ENCODE data around the gene ZBED1.

ZBED1 gene

DNA sequence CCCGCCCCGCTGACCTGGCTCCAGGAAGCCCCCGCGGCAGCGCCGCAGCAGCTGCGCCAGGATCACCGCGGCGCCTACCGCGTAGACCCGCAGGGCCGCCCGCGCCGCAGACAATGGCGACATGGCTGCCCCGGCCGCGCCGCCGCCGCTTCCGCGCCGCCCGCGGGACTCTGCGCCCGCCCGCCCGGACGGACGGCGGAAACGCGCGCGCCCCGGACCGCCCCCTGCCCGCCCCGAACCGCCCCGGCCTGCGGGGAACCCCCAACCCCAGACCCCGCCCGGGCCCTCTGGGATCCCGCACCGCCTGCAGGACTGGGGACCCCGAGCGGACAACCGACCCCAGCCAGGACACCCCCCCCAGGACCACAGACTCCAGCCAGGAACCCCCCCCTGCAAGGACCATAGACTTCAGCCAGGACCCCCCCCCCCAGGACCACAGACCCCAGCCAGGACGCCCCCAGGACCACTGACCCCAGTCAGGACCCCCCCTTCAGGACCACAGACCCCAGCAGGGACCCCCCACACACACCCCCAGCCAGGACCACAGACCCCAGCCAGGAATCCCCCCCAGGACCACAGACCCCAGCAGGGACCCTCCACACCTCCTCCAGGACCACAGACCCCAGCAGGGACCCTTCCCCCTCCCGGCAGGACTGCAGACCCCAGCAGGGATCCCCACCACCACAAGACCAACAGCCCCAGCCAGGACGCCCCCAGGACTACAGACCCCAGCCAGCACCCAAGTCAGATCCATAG lies at the start of gene ZBED1, which contains the start of gene DHRSX:
Gene ZBED1, minus strand, starts transcription at position 174 of the 756 bp plus-strand sequence. CDS start 10,257 bp downstream, outside the sequence.
Gene DHRSX, minus strand, starts transcription at position 174 of the 756 bp plus-strand sequence. Its CDS starts 51 bp downstream, at position 123.
- Histone ChIP-seq H3K9me3 (ENCODE audit: control insufficient read depth, insufficient read depth, low read length) (no peaks in the 10 kb centered on the region), H3K4me3 (ENCODE audit: low read depth, low read length) (peak within 1 kb of the TSS; percentile 85), H3K9ac (ENCODE audit: low read depth, low read length) (peak within 1 kb of the TSS; percentile 79), H3K27me3 (ENCODE audit: control insufficient read depth, insufficient read depth, low read length) (no peaks in the 10 kb centered on the region), H3K4me1 (ENCODE audit: control insufficient read depth, insufficient read depth, low read length) (peaks cover 22% of the 10 kb centered on the region), H3K36me3 (ENCODE audit: control insufficient read depth, insufficient read depth, low read length) (peaks cover 20% of the 10 kb centered on the region), H3K27ac (ENCODE audit: low read depth, low read length) (peak within 1 kb of the TSS; percentile 94)

GRCh38 chrX:2549876-2550275 lies 49.1 kb upstream of the ZBED1 start:
- peaks cover 22% of the 10 kb centered on the region for H3K4me1 ChIP-seq (ENCODE audit: control insufficient read depth, insufficient read depth, low read length)

GRCh38 chrX:2548711-2549423 lies 48.1 kb upstream of the ZBED1 start:
- Histone ChIP-seq H3K4me1 (ENCODE audit: control insufficient read depth, insufficient read depth, low read length) (peaks cover 22% of the 10 kb centered on the region), H3K36me3 (ENCODE audit: control insufficient read depth, insufficient read depth, low read length) (no peaks in the 10 kb centered on the region), H3K27ac (ENCODE audit: low read depth, low read length) (peak overlapping the region; percentile 94), H3K9me3 (ENCODE audit: control insufficient read depth, insufficient read depth, low read length) (peaks cover 14% of the 10 kb centered on the region), H3K4me3 (ENCODE audit: low read depth, low read length) (0 out of 2 replicates have a peak overlapping the region, but pooled peaks have one; percentile 7), H3K27me3 (ENCODE audit: control insufficient read depth, insufficient read depth, low read length) (no peaks in the 10 kb centered on the region), H3K9ac (ENCODE audit: low read depth, low read length) (peak overlapping the region; percentile 17)

More at GRCh38 chrX:2549876-2550275, 49.1 kb upstream of the ZBED1 start:
- Histone ChIP-seq H3K27ac (ENCODE audit: low read depth, low read length) (peak overlapping the region; percentile 73), H3K9ac (ENCODE audit: low read depth, low read length) (peak overlapping the region; percentile 46; the same call in 1 of the 2 replicates), H3K9me3 (ENCODE audit: control insufficient read depth, insufficient read depth, low read length) (peaks cover 17% of the 10 kb centered on the region), H3K4me3 (ENCODE audit: low read depth, low read length) (no peak overlapping the region), H3K27me3 (ENCODE audit: control insufficient read depth, insufficient read depth, low read length) (no peaks in the 10 kb centered on the region), H3K36me3 (ENCODE audit: control insufficient read depth, insufficient read depth, low read length) (no peaks in the 10 kb centered on the region)

GRCh38 chrX:2547736-2548135 lies 47.0 kb upstream of the ZBED1 start:
- no peaks in the 10 kb centered on the region for H3K27me3 ChIP-seq (ENCODE audit: control insufficient read depth, insufficient read depth, low read length)
- no peak overlapping the region for H3K27ac ChIP-seq (ENCODE audit: low read depth, low read length)
- no peaks in the 10 kb centered on the region for H3K36me3 ChIP-seq (ENCODE audit: control insufficient read depth, insufficient read depth, low read length)
- peaks cover 14% of the 10 kb centered on the region for H3K9me3 ChIP-seq (ENCODE audit: control insufficient read depth, insufficient read depth, low read length)
- H3K4me1 ChIP-seq (ENCODE audit: control insufficient read depth, insufficient read depth, low read length) = peaks cover 22% of the 10 kb centered on the region
- no peak overlapping the region for H3K4me3 ChIP-seq (ENCODE audit: low read depth, low read length)
- no peak overlapping the region for H3K9ac ChIP-seq (ENCODE audit: low read depth, low read length)

- H3K27me3 ChIP-seq (ENCODE audit: control insufficient read depth, insufficient read depth, low read length) = no peaks in the 10 kb centered on the region
- H3K4me1 ChIP-seq (ENCODE audit: control insufficient read depth, insufficient read depth, low read length) = peaks cover 22% of the 10 kb centered on the region
- no peak overlapping the region for H3K27ac ChIP-seq (ENCODE audit: low read depth, low read length)
- H3K4me3 ChIP-seq (ENCODE audit: low read depth, low read length) = no peak overlapping the region
- no peak overlapping the region for H3K9ac ChIP-seq (ENCODE audit: low read depth, low read length)
- H3K9me3 ChIP-seq (ENCODE audit: control insufficient read depth, insufficient read depth, low read length) = peaks cover 14% of the 10 kb centered on the region
- no peaks in the 10 kb centered on the region for H3K36me3 ChIP-seq (ENCODE audit: control insufficient read depth, insufficient read depth, low read length)
Measured at GRCh38 chrX:2546496-2546895, 45.7 kb upstream of the ZBED1 start.

GRCh38 chrX:2545144-2545543 lies 44.4 kb upstream of the ZBED1 start:
- Histone ChIP-seq H3K4me1 (ENCODE audit: control insufficient read depth, insufficient read depth, low read length) (peaks cover 16% of the 10 kb centered on the region), H3K9ac (ENCODE audit: low read depth, low read length) (no peak overlapping the region), H3K9me3 (ENCODE audit: control insufficient read depth, insufficient read depth, low read length) (peaks cover 14% of the 10 kb centered on the region), H3K27me3 (ENCODE audit: control insufficient read depth, insufficient read depth, low read length) (no peaks in the 10 kb centered on the region), H3K27ac (ENCODE audit: low read depth, low read length) (no peak overlapping the region), H3K4me3 (ENCODE audit: low read depth, low read length) (no peak overlapping the region), H3K36me3 (ENCODE audit: control insufficient read depth, insufficient read depth, low read length) (no peaks in the 10 kb centered on the region)

DNA sequence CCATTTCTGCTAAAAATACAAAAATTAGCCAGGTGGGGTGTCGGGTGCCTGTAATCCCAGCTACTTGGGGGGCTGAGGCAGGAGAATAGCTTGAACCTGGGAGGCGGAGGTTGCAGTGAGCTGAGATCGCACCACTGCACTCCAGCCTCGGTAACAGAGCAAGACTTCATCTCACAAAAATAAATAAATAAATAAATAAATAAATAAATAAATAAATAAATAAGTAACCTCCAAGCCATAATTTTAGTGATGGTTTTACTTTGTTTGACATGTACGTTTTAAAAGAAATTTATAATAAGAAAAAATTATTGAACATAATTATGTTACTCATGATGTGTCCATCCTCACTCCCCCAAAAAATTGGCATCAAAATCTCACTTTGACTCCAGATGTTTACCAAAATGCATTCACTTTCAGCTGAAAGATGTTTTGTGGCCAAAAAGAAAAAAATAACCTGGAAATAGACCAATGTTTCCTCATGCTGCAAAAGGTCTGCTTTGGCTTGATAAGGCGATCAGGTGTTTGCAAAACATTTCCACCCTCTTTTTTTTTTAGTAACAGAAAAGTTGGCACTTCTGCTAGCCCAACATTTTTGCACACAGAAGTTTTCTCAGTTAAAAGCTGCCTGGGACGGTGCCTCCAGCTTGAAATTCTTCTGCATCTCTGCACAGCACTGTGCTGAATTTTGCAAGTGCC lies 42.2 kb upstream of the ZBED1 start:
- Histone ChIP-seq H3K9me3 (ENCODE audit: control insufficient read depth, insufficient read depth, low read length) (peaks cover 14% of the 10 kb centered on the region), H3K27me3 (ENCODE audit: control insufficient read depth, insufficient read depth, low read length) (no peaks in the 10 kb centered on the region), H3K9ac (ENCODE audit: low read depth, low read length) (no peak overlapping the region), H3K4me3 (ENCODE audit: low read depth, low read length) (no peak overlapping the region), H3K36me3 (ENCODE audit: control insufficient read depth, insufficient read depth, low read length) (no peaks in the 10 kb centered on the region), H3K27ac (ENCODE audit: low read depth, low read length) (no peak overlapping the region), H3K4me1 (ENCODE audit: control insufficient read depth, insufficient read depth, low read length) (no peaks in the 10 kb centered on the region)

DNA sequence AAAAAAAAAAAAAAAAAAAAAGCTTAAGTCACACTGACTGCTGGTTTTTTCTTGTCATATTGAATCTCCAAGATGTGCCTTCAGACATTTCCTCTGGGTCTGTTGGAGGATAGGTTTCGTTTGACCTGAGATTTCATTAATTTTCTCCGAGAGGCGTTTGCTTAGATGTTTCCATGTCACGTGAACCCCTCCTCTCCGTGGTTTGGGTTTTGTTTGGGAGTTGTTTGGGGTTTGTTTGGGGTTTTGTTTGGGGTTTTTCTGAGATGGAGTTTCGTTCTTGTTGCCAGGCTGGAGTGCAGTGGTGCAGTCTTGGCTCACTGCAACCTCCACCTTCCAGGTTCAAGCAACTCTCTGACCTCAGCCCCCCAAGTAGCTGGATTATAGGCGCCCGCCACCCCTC lies 40.8 kb upstream of the ZBED1 start:
- H3K27ac ChIP-seq (ENCODE audit: low read depth, low read length) = no peak overlapping the region
- H3K4me3 ChIP-seq (ENCODE audit: low read depth, low read length) = no peak overlapping the region
- no peaks in the 10 kb centered on the region for H3K27me3 ChIP-seq (ENCODE audit: control insufficient read depth, insufficient read depth, low read length)
- peaks cover 11% of the 10 kb centered on the region for H3K9me3 ChIP-seq (ENCODE audit: control insufficient read depth, insufficient read depth, low read length)
- H3K9ac ChIP-seq (ENCODE audit: low read depth, low read length) = no peak overlapping the region
- no peaks in the 10 kb centered on the region for H3K4me1 ChIP-seq (ENCODE audit: control insufficient read depth, insufficient read depth, low read length)
- no peaks in the 10 kb centered on the region for H3K36me3 ChIP-seq (ENCODE audit: control insufficient read depth, insufficient read depth, low read length)

- no peaks in the 10 kb centered on the region for H3K4me1 ChIP-seq (ENCODE audit: control insufficient read depth, insufficient read depth, low read length)
- no peaks in the 10 kb centered on the region for H3K36me3 ChIP-seq (ENCODE audit: control insufficient read depth, insufficient read depth, low read length)
- no peak overlapping the region for H3K9ac ChIP-seq (ENCODE audit: low read depth, low read length)
- H3K27ac ChIP-seq (ENCODE audit: low read depth, low read length) = no peak overlapping the region
- H3K27me3 ChIP-seq (ENCODE audit: control insufficient read depth, insufficient read depth, low read length) = no peaks in the 10 kb centered on the region
- H3K9me3 ChIP-seq (ENCODE audit: control insufficient read depth, insufficient read depth, low read length) = peaks cover under 1% of the 10 kb centered on the region; the same call in 1 of the 2 replicates
- no peak overlapping the region for H3K4me3 ChIP-seq (ENCODE audit: low read depth, low read length)
Measured at GRCh38 chrX:2540426-2540947, 39.7 kb upstream of the ZBED1 start.

DNA sequence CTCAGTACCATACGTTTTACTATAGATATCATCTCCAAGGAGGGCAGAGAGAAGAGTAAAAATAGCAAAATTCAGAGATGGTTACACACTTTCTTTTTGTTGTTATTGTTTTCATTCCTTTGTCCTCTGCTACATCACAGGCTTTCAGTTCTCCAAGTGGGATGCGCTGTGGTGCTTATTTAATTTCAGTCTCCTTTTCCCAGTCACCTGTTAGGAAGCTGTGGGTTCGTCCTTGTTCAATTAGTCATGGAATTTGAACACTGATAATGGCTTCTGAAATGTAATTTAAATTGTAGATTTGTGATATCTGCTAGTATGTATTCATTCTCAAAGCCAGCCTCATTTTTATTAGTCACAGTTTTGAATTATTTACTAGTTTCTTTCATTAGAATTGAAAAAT lies 38.8 kb upstream of the ZBED1 start:
- no peaks in the 10 kb centered on the region for H3K36me3 ChIP-seq (ENCODE audit: control insufficient read depth, insufficient read depth, low read length)
- H3K9me3 ChIP-seq (ENCODE audit: control insufficient read depth, insufficient read depth, low read length) = no peaks in the 10 kb centered on the region
- H3K9ac ChIP-seq (ENCODE audit: low read depth, low read length) = no peak overlapping the region
- no peak overlapping the region for H3K4me3 ChIP-seq (ENCODE audit: low read depth, low read length)
- no peaks in the 10 kb centered on the region for H3K27me3 ChIP-seq (ENCODE audit: control insufficient read depth, insufficient read depth, low read length)
- no peaks in the 10 kb centered on the region for H3K4me1 ChIP-seq (ENCODE audit: control insufficient read depth, insufficient read depth, low read length)
- H3K27ac ChIP-seq (ENCODE audit: low read depth, low read length) = no peak overlapping the region

All from HUES48 (cell line).